K562 (cell line): ENCODE results near the gene MXI1.

Source experiments
- ARNT ChIP-seq, 2 experiments: fragments of 450-650 bp; IDR thresholded peaks; 2 replicates each; pipeline ENCODE4 v1.6.1; 2016; ENCODE audit warnings: mild to moderate bottlenecking in 1 of 2
- CHD2 ChIP-seq: IDR thresholded peaks from 2 replicates; pipeline ENCODE4 v1.6.1; 2011; ENCODE audit warnings: low read depth, low read length
- JUND ChIP-seq, 2 experiments: IDR thresholded peaks; 2 replicates in 1 of 2; 3 replicates in 1 of 2; pipeline ENCODE4 v1.6.1; 2011; ENCODE audit warnings: borderline replicate concordance in 2 of 2, low read depth in 2 of 2, low read length in 2 of 2, improper control_type of control experiment in 1 of 2, missing biosample characterization in 1 of 2, missing genetic modification characterization in 1 of 2, missing genetic modification reagents in 1 of 2
- KDM1A ChIP-seq, 2 experiments: fragments of 450-650 bp; IDR thresholded peaks; 2 replicates each; pipeline ENCODE4 v1.6.1; 2016; ENCODE audit warnings: mild to moderate bottlenecking in 2 of 2
- LARP7 ChIP-seq: fragments of 450-650 bp; IDR thresholded peaks from 2 replicates; pipeline ENCODE4 v1.6.1; 2016
- POLR3A ChIP-seq: IDR thresholded peaks from 2 replicates; pipeline ENCODE4 v1.6.1; 2011; ENCODE audit warnings: borderline replicate concordance, mild to moderate bottlenecking, moderate library complexity; ENCODE audit not compliant: insufficient read length, insufficient read depth; ENCODE audit errors: extremely low read depth
- RNF2 ChIP-seq: sonication (generic); IDR thresholded peaks from 2 replicates; pipeline ENCODE4 v1.6.1; 2016
- SOX6 ChIP-seq: fragments of 450-650 bp; IDR thresholded peaks from 2 replicates; pipeline ENCODE4 v1.6.1; 2014; ENCODE audit warnings: mild to moderate bottlenecking
- TGIF2 ChIP-seq: sonication (generic); formaldehyde crosslinking; IDR thresholded peaks from 2 replicates; pipeline ENCODE4 v1.8.1; 2022; ENCODE audit warnings: mild to moderate bottlenecking, missing genetic modification reagents, moderate library complexity
- ZFP1 ChIP-seq: fragments of 450-650 bp; formaldehyde crosslinking; IDR thresholded peaks from 2 replicates; pipeline ENCODE4 v1.4.0; 2020; ENCODE audit warnings: mild to moderate bottlenecking, mixed read lengths
- ZNF282 ChIP-seq: sonication (generic); formaldehyde crosslinking; IDR thresholded peaks from 2 replicates; pipeline ENCODE4 v1.8.1; 2023; ENCODE audit warnings: missing genetic modification reagents
- TF ChIP-seq, protein P1 (sequence below): fragments of 450-650 bp; formaldehyde crosslinking; IDR thresholded peaks from 2 replicates; pipeline ENCODE4 v1.4.0; 2020; ENCODE audit warnings: mild to moderate bottlenecking, moderate library complexity
- TF ChIP-seq, protein P2 (sequence below), 3 experiments: IDR thresholded peaks in 2 of 3; conservative IDR thresholded peaks in 1 of 3; 2 replicates each; pipeline ENCODE4 v1.5.1; 2011 to 2012; ENCODE audit warnings: low read length in 3 of 3, mild to moderate bottlenecking in 3 of 3, control low read depth in 2 of 3, improper control_type of control experiment in 1 of 3, inconsistent platforms in 1 of 3, low read depth in 1 of 3, mixed read lengths in 1 of 3, moderate library complexity in 1 of 3; ENCODE audit not compliant: insufficient read depth in 2 of 3
- TF ChIP-seq, protein P3 (sequence below): sonication (generic); formaldehyde crosslinking; IDR thresholded peaks from 2 replicates; pipeline ENCODE4 v1.8.1; 2023; ENCODE audit warnings: mild to moderate bottlenecking, missing genetic modification reagents, moderate library complexity

DNA sequence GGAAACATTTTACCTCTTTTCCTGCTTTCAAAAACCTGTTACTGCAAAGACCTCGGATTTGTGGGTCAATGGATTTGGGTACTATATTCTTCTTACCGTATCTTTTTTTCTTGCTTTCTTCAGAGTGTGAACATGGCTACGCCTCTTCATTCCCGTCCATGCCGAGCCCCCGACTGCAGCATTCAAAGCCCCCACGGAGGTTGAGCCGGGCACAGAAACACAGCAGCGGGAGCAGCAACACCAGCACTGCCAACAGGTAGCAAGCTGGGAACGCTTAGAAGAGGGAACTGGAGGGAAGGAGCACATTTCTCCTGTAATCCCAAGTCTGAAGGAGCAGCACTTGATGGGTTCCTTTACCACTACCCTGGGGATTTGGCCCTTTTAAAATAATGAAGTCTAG lies 20.7 kb downstream of the MXI1 start:
- TF ChIP-seq TGIF2 (CRISPR knock-in tag) = no peak
- TF ChIP-seq ZNF282 (CRISPR knock-in tag) = no peak
- TF ChIP-seq JUND (IDR thresholded peaks at IDR 0.05; ENCODE audit: borderline replicate concordance, low read depth, low read length) = no peak
- no peak for TF ChIP-seq JUND (tag; IDR thresholded peaks at IDR 0.05; ENCODE audit: borderline replicate concordance, low read depth, low read length)
- no peak for TF ChIP-seq CHD2
- TF ChIP-seq, protein P1, sequence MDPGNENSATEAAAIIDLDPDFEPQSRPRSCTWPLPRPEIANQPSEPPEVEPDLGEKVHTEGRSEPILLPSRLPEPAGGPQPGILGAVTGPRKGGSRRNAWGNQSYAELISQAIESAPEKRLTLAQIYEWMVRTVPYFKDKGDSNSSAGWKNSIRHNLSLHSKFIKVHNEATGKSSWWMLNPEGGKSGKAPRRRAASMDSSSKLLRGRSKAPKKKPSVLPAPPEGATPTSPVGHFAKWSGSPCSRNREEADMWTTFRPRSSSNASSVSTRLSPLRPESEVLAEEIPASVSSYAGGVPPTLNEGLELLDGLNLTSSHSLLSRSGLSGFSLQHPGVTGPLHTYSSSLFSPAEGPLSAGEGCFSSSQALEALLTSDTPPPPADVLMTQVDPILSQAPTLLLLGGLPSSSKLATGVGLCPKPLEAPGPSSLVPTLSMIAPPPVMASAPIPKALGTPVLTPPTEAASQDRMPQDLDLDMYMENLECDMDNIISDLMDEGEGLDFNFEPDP = no peak
- TF ChIP-seq, protein P2, sequence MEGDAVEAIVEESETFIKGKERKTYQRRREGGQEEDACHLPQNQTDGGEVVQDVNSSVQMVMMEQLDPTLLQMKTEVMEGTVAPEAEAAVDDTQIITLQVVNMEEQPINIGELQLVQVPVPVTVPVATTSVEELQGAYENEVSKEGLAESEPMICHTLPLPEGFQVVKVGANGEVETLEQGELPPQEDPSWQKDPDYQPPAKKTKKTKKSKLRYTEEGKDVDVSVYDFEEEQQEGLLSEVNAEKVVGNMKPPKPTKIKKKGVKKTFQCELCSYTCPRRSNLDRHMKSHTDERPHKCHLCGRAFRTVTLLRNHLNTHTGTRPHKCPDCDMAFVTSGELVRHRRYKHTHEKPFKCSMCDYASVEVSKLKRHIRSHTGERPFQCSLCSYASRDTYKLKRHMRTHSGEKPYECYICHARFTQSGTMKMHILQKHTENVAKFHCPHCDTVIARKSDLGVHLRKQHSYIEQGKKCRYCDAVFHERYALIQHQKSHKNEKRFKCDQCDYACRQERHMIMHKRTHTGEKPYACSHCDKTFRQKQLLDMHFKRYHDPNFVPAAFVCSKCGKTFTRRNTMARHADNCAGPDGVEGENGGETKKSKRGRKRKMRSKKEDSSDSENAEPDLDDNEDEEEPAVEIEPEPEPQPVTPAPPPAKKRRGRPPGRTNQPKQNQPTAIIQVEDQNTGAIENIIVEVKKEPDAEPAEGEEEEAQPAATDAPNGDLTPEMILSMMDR (IDR thresholded peaks at IDR 0.05 in 2 of 3, conservative IDR thresholded peaks at IDR 0.05 in 1 of 3; ENCODE audit: insufficient read depth in 2 of 3, low read depth in 1 of 3, low read length in 3 of 3) = no peak
- TF ChIP-seq ZFP1 (CRISPR knock-in tag) = no peak
- no peak for TF ChIP-seq POLR3A
- TF ChIP-seq SOX6 = no peak
- no peak for TF ChIP-seq KDM1A (IDR thresholded peaks at IDR 0.05)
- no peak for TF ChIP-seq ARNT (IDR thresholded peaks at IDR 0.05)
- TF ChIP-seq RNF2 = no peak
- no peak for TF ChIP-seq LARP7
- TF ChIP-seq, protein P3, sequence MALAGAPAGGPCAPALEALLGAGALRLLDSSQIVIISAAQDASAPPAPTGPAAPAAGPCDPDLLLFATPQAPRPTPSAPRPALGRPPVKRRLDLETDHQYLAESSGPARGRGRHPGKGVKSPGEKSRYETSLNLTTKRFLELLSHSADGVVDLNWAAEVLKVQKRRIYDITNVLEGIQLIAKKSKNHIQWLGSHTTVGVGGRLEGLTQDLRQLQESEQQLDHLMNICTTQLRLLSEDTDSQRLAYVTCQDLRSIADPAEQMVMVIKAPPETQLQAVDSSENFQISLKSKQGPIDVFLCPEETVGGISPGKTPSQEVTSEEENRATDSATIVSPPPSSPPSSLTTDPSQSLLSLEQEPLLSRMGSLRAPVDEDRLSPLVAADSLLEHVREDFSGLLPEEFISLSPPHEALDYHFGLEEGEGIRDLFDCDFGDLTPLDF = no peak
